Activated B cell treated with CpG ODN at 0.5 μM for 24 hours (primary cell): ENCODE data around the gene CMIP. TPM values are rescaled to one million over a fixed set of nuclear protein-coding genes. Genes with fewer than 3 reads are reported as not detected.

ENCODE experiments used
- ATAC-seq: fragments of 200-7000 bp; cut with Tn5 transposase; one replicate; pipeline ENCODE4 v1.10.0; 2021; ENCODE audit warnings: low read depth, mild to moderate bottlenecking, moderate library complexity
- CTCF ChIA-PET: fragments of 350-600 bp; sonication (Branson Sonifier 250); formaldehyde crosslinking; loops from one replicate; lab custom pipeline; 2021; ENCODE audit warnings: antibody characterized with exemption; lab: Charles Lee
- POLR2A ChIA-PET: fragments of 350-600 bp; sonication (Branson Sonifier 250); formaldehyde crosslinking; loops from one replicate; lab custom pipeline; 2021; ENCODE audit warnings: antibody characterized with exemption; lab: Charles Lee
- DNase-seq: peaks from one replicate; pipeline ENCODE4 v3.0.0; 2022
- H3K27ac Mint-ChIP-seq: one replicate; pipeline ENCODE4 v1.8.0; 2020; ENCODE audit warnings: mixed read lengths
- H3K27me3 Mint-ChIP-seq: one replicate; pipeline ENCODE4 v1.8.0; 2021; ENCODE audit warnings: mixed read lengths
- H3K36me3 Mint-ChIP-seq: one replicate; pipeline ENCODE4 v1.8.0; 2021; ENCODE audit warnings: low read depth, mixed read lengths
- H3K4me1 Mint-ChIP-seq: one replicate; pipeline ENCODE4 v1.8.0; 2021; ENCODE audit warnings: mixed read lengths
- H3K4me3 Mint-ChIP-seq: one replicate; pipeline ENCODE4 v1.8.0; 2020; ENCODE audit warnings: mild to moderate bottlenecking, mixed read lengths
- H3K9me3 Mint-ChIP-seq: one replicate; pipeline ENCODE4 v1.8.0; 2020; ENCODE audit warnings: mixed read lengths
- CTCF ChIP-seq: fragments of 200-600 bp; IDR thresholded peaks from one replicate; pipeline ENCODE4 v1.8.0; 2022; ENCODE audit warnings: antibody characterized with exemption, mild to moderate bottlenecking
- intact Hi-C: fragments of 100-400 bp; cut with micrococcal nuclease; formaldehyde crosslinking; loops from one replicate; pipeline ENCODE4 v1.15.1; 2024
- total RNA-seq: library from RNA; stranded (reverse); gene quantifications from 2 replicates; pipeline ENCODE4 v1.2.3, GENCODE V29; 2022

Gene CMIP
- total RNA-seq, 1 donor from 2014 or later: 76.3 TPM

- ChIA-PET POLR2A (no interaction called here), CTCF (no interaction called here)
- no peaks in the 10 kb centered on the region for H3K27me3 Mint-ChIP-seq
- H3K36me3 Mint-ChIP-seq: peaks cover 12% of the 10 kb centered on the region
- DNase-seq: no peak
- no peak overlapping the region for H3K4me3 Mint-ChIP-seq
- ATAC-seq: no peak
- TF ChIP-seq CTCF: no peak
- intact Hi-C loops: no loop called here
- H3K27ac Mint-ChIP-seq: no peak overlapping the region
- H3K9me3 Mint-ChIP-seq: no peaks in the 10 kb centered on the region
- H3K4me1 Mint-ChIP-seq: peaks cover 58% of the 10 kb centered on the region
Measured at GRCh38 chr16:81517629-81518438, 73.2 kb downstream of the CMIP start.

GRCh38 chr16:81518439-81518757 is 73.8 kb downstream of the CMIP start:
- H3K9me3 Mint-ChIP-seq: no peaks in the 10 kb centered on the region
- TF ChIP-seq CTCF: no peak
- H3K36me3 Mint-ChIP-seq: peaks cover 16% of the 10 kb centered on the region
- no peaks in the 10 kb centered on the region for H3K27me3 Mint-ChIP-seq
- no peak overlapping the region for H3K27ac Mint-ChIP-seq
- H3K4me1 Mint-ChIP-seq: peaks cover 53% of the 10 kb centered on the region
- ChIA-PET CTCF (no interaction called here), POLR2A (interaction anchor here (0.7 to 1.5 kb wide), 2 partner anchors 18 to 24 kb away, joined by 6 to 15 read pairs; no protein-coding TSS in a partner anchor)
- DNase-seq: no peak
- no peak overlapping the region for H3K4me3 Mint-ChIP-seq
- intact Hi-C loops: no loop called here
- ATAC-seq: no peak

GRCh38 chr16:81519301-81520150 is 74.9 kb downstream of the CMIP start:
- intact Hi-C loops: no loop called here
- no peaks in the 10 kb centered on the region for H3K27me3 Mint-ChIP-seq
- H3K36me3 Mint-ChIP-seq: peaks cover 21% of the 10 kb centered on the region
- ChIA-PET POLR2A (interaction anchor here (0.7 to 2.2 kb wide), 3 partner anchors 19 to 41 kb away, joined by 5 to 15 read pairs (median 6); no protein-coding TSS in a partner anchor), CTCF (interaction anchor here (2.4 kb wide), 1 partner anchor 18 kb away, joined by 6 read pairs; no protein-coding TSS in a partner anchor)
- H3K4me3 Mint-ChIP-seq: no peak overlapping the region
- no peak for TF ChIP-seq CTCF
- peak overlapping the region; percentile 65 for H3K27ac Mint-ChIP-seq
- DNase-seq (no peak), ATAC-seq (no peak)
- H3K9me3 Mint-ChIP-seq: no peaks in the 10 kb centered on the region
- H3K4me1 Mint-ChIP-seq: peaks cover 42% of the 10 kb centered on the region

GRCh38 chr16:81520151-81520470 is 75.5 kb downstream of the CMIP start:
- ChIA-PET POLR2A (interaction anchor here (2.2 kb wide), 1 partner anchor 41 kb away, joined by 5 read pairs; no protein-coding TSS in a partner anchor), CTCF (interaction anchor here (2.4 kb wide), 1 partner anchor 18 kb away, joined by 6 read pairs; no protein-coding TSS in a partner anchor)
- no peaks in the 10 kb centered on the region for H3K9me3 Mint-ChIP-seq
- H3K4me1 Mint-ChIP-seq: peaks cover 36% of the 10 kb centered on the region
- TF ChIP-seq CTCF: no peak
- no peaks in the 10 kb centered on the region for H3K27me3 Mint-ChIP-seq
- peak overlapping the region; percentile 59 for H3K27ac Mint-ChIP-seq
- H3K36me3 Mint-ChIP-seq: peaks cover 21% of the 10 kb centered on the region
- intact Hi-C loops: no loop called here
- ATAC-seq (no peak), DNase-seq (no peak)
- no peak overlapping the region for H3K4me3 Mint-ChIP-seq
